Subcutaneous adipose tissue (tissue), 4 donors: Measurements from ENCODE around the gene CLDN17. TPM values are rescaled to one million over a fixed set of nuclear protein-coding genes. Genes with fewer than 3 reads are reported as not detected.

Source experiments
- total RNA-seq, 4 donors: library from RNA; depleted of rRNA; stranded (reverse); fragments of >200 nt; gene quantifications; one replicate each; pipeline ENCODE4 v1.1.0, GENCODE V29; 2016
- TF ChIP-seq, protein P1 (sequence below): fragments of 450-650 bp; IDR thresholded peaks from one replicate; pipeline ENCODE4 v1.5.1; 2016; ENCODE audit warnings: low read depth, mild to moderate bottlenecking, control low read depth, antibody characterized with exemption, moderate library complexity

Gene CLDN17
- total RNA-seq, 4 donors from 2014 or later, result not detected

DNA sequence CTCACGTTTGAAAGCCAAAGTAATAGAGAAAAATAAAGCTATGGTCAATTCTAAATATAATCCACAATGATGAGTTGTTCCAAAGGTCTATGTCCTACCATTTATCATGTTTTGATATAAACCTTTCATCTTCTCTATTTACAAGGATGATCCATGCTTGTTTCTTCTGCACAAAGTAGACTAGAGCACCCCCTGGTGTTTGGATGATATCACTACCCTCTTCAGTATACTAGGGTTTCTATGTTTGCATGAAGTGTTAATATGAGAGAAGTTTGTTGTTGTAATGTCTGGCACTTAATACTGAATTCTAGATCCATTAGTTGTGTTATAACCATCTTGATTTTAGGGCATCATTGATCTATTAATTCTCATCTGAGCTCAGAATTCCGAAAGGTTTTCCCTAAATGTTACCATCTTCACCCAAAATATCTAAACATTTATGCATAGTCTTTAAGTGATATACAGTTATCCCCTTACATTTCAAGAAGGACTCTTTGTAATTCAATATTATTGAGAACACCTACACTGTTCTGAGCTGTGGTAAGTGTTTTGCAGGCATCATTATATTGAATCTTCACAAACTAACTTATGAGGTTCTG, 28.2 kb upstream of the CLDN17 start:
- TF ChIP-seq, protein P1, sequence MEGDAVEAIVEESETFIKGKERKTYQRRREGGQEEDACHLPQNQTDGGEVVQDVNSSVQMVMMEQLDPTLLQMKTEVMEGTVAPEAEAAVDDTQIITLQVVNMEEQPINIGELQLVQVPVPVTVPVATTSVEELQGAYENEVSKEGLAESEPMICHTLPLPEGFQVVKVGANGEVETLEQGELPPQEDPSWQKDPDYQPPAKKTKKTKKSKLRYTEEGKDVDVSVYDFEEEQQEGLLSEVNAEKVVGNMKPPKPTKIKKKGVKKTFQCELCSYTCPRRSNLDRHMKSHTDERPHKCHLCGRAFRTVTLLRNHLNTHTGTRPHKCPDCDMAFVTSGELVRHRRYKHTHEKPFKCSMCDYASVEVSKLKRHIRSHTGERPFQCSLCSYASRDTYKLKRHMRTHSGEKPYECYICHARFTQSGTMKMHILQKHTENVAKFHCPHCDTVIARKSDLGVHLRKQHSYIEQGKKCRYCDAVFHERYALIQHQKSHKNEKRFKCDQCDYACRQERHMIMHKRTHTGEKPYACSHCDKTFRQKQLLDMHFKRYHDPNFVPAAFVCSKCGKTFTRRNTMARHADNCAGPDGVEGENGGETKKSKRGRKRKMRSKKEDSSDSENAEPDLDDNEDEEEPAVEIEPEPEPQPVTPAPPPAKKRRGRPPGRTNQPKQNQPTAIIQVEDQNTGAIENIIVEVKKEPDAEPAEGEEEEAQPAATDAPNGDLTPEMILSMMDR, result no peak

DNA sequence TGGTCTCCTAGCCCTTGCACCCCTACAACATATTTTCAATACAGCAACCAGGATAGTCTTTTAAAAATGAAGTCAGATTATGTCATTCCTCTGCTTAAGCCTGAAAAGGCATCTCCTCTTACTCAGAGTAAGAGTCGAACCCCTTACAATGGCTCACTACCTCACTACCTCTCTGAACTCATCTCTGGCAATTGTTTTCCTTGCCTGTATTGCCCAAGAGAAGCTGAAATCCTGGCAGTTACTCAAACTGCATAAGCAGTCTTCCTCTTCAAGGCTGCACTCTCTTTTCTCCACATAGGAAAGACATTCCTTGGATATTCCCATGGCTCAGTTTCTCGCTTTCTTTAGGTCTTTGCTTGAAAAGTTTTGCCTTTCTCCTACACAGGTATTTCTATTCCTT, 26.6 kb upstream of the CLDN17 start:
- TF ChIP-seq, protein P1, result no peak

DNA sequence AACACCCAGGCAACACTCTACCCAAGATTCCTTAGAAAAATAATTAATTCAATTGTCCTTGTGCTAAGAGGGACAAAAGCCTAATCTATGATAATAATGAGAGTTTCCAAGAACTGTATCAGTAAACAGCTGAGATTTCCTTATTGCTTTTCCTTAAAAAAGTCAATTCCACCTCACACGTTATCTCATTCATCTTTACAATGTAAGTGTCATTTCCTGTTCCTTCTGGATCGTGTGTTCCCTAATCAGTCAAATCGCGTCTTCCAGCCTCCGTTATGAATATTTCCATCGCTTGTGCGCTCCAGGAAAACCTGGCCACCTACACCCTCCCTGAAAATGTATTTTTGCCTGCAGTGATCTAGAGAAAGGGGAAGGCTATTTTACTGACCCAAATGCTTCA, 23.9 kb upstream of the CLDN17 start:
- TF ChIP-seq, protein P1, result no peak

DNA sequence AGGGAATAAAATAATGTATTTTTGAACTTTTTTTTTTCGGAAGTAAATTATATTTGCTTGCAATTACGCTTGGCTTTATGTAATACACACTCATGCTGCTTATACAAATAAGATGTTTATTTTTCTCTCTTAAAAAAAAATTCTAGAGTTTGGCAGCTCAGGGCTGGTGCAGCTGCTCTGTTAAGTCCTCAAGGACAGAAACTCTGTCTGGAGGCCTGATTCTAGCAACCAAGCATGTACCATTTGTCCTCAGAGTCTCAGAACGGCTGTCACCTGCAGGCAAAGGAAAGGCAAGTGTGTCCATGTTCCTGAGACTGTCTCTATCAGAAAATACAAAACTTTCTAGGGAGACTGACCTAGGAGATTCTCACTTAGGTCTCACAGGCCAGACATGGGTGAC, 23.2 kb upstream of the CLDN17 start:
- TF ChIP-seq, protein P1, result no peak

DNA sequence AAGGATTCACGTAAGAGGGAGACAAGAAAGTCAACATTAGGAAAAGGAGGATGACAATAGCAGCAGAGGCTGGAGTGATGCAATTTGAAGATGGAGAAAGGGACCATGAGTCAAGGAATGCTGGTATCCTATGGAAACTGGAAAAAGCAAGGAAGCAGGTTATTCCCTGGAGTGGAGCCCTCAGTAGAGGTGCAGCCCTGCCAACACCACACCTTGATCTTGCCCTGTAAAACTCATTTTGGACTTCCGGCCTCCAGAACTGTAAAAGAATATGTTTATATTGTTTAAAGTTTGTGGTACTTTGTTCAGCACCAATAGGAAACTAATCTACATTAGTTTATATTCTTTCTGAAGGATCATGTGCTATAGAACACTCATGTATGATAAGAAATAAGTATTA, 19.6 kb upstream of the CLDN17 start:
- TF ChIP-seq, protein P1, result no peak

DNA sequence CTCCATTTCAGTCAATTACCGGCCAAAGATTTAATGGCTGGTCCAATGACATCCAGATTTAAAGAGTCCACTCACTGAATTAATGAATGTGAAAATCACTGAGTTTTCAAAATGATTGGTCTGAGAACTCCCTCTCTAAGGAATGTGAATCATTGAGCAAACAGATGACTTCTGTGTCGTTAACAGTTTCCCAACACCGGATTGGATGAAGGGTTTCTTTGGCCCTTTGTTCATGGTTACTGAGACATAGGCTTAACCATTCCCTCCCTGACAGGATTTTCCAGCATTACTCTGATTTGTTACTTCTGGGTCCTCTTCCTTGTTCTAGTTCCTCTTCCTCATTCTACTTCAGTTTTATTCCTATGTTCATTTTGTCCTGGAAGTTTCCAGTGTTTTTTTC, 1.5 kb upstream of the CLDN17 start:
- TF ChIP-seq, protein P1, result no peak

DNA sequence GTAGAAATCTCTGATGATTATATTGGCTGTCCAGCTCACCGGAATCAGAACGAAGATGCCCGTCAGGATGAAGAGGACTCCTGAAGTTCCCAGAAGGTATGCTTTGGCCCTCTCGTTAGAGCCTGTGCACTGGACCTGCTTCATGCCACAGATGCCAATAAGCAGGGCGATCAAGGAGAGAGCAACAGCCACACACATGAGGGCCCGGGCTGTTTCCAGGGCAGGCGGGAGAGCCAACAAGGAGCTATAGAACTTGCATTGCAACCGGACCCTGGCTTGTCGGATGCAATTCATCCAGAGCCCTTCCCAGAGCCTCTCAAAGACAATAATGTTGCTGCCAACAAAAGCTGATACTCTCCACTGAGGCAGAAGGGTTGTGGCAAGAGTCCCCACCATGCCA, 434 bp downstream of the CLDN17 start:
- TF ChIP-seq, protein P1, result no peak
